Left forelimb (tissue), 1 donor: Measurements from ENCODE around the gene TULP4.
"Not testable (repeated sequence)": the region's sequence is repeated elsewhere in the genome, so short reads cannot be mapped to it uniquely, and the experiment has no call there.

ENCODE experiments used
- DNase-seq: peaks from one replicate; pipeline ENCODE4 v3.0.0-alpha.2; 2018; ENCODE audit warnings: low spot score

The TULP4 gene

DNA sequence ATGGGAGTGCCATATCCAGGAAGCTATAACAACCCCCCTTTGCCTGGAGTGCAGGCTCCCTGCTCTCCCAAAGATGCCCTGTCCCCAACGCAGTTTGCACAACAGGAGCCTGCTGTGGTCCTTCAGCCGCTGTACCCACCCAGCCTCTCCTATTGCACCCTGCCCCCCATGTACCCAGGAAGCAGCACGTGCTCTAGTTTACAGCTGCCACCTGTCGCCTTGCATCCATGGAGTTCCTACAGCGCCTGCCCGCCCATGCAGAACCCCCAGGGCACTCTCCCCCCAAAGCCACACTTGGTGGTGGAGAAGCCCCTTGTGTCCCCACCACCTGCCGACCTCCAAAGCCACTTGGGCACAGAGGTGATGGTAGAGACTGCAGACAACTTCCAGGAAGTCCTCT is 191.0 kb downstream of the TULP4 start:
- DNase-seq, result no peak

- DNase-seq, result no peak
These were observed 191.6 kb downstream of the TULP4 start for GRCh38 chr6:158503846-158504245.

DNA sequence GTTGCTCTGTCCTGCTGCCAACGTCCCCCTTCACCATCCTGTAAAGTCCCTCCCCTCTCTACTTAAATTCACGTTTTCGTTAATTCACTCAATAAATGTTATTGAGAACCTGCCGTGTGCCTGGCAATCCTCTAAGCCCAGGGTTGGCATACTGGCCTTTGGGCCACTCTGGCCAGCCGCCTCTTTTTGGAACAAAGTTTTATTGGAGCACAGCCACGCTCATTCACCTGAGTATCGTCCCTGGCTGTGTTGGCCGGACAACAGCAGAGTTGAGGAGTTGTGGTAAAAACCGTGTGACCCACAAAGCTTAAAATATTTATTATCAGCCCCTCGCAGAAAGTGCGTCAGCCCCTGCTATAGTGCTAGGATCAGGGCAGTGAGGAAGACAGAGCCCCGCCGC is 192.9 kb downstream of the TULP4 start:
- DNase-seq, result no peak

DNA sequence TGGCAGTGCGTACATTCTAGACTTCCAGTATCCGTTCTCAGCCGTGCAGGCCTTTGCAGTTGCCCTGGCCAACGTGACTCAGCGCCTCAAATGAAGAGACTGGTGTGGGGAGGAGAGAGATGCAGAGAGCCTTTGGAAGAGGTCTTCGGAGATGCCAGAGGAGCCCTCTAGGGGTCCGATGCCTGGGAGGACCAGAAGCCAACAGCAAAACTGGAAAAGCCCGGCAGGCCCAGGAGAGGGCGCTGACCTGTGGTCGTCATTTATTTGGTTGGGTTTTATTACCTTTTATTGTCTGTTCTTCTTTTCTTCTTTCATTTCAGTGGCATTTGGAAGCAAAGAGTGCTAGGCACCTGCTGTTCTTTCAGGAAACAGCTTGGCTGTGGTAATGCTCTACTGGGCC is 194.3 kb downstream of the TULP4 start:
- DNase-seq, result no peak

DNA sequence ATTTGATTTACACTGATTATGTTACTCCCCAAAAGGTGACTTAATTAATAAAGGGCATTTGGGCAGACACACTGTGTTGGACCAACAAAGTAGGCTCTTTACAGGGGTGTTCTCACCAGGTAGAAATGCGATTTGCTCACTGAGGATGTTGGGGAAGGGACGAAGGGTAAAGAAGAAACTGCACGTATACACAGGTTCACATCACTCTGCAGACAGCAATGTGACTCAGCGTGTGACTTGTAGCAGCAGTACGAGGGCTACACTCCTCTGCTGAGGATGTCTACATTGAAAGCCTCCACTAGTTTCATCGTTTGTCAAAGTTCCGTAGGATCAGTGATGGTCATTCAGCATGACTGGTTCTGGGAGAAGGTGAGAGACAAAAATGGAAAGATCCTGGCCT is 194.9 kb downstream of the TULP4 start:
- no peak for DNase-seq

DNA sequence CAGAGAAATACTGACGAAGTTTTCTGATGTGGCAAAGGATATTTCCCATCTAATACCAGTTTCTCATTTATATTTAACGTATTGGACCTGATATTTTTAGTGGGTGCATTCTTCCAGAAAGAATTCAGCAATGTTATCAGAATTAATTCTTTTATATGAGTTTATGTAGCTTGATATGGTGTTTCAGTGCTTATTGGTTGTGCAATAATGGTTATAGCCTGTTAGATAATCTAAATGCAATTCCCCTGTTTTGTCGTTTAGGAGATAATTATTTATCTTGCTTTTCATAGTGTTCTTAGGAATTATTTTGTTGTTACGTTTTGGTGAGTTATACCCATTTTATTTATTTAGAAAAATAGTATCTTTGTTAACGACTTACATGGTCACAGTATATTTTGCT is 196.2 kb downstream of the TULP4 start:
- DNase-seq, result no peak

DNA sequence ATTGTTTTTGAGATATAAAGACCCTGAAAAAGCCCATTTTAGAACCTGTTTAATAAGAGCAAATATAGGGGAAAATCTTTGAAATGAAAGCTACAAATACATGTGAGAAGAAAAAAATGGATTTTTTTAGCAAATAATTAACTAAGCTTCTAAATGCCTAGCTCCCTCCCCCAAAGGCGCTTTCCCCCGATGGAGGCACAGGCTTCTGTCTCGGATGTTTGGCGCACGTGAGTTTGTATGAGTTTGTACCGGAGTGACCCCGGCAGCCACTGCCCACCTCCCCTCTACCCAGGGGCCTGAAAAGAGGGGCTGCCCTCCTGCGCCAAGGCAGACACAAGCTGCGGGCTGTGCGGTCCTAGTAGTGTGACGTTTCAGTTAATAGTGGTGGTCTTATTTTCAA is 197.2 kb downstream of the TULP4 start:
- DNase-seq, result no peak

GRCh38 chr6:158512809-158513208 is 200.5 kb downstream of the TULP4 start:
- DNase-seq, result no peak

DNA sequence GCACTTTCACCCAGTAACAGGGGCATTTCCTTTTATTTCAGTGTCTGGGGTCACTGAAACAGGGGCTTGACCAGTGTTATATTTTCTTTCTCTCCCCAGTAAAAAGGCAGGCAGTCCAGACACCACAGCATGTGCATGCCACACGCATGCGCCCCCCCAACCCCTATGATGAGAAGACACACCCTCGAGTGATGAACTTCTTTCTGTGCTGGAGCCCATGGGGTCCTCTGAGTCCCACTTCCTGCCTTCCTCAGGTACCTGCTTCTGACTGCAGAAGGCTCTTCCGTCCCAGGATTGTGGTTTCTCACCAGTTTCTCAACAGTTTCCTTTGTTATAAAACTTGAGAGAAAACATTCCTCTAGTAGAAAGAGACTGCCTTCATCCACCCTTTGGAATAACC is 201.9 kb downstream of the TULP4 start:
- no peak for DNase-seq

DNA sequence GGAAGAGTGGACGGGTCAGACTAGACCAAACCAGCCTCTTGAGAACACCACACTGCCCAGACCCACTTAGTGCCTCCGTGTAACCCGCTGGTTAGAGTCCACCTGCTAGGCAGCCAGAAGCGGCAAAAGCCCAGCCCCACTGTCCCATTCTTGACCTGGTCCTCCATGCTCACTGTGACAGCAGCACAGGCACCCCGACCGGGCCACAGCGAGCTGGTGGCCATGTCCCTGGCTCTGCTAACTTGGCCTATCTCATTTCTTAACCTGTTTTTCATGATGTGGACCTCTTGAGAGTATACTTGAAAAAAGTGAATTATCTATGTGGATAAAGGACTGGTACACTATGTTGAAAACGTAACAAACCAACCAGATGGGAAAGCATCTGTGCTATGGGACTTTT is 202.7 kb downstream of the TULP4 start:
- no peak for DNase-seq

- no peak for DNase-seq
These were observed 203.8 kb downstream of the TULP4 start for GRCh38 chr6:158516098-158516497.

GRCh38 chr6:158517038-158517437 is 204.8 kb downstream of the TULP4 start:
- DNase-seq, result no peak

GRCh38 chr6:158517581-158517980 is 205.3 kb downstream of the TULP4 start:
- DNase-seq, result no peak

DNA sequence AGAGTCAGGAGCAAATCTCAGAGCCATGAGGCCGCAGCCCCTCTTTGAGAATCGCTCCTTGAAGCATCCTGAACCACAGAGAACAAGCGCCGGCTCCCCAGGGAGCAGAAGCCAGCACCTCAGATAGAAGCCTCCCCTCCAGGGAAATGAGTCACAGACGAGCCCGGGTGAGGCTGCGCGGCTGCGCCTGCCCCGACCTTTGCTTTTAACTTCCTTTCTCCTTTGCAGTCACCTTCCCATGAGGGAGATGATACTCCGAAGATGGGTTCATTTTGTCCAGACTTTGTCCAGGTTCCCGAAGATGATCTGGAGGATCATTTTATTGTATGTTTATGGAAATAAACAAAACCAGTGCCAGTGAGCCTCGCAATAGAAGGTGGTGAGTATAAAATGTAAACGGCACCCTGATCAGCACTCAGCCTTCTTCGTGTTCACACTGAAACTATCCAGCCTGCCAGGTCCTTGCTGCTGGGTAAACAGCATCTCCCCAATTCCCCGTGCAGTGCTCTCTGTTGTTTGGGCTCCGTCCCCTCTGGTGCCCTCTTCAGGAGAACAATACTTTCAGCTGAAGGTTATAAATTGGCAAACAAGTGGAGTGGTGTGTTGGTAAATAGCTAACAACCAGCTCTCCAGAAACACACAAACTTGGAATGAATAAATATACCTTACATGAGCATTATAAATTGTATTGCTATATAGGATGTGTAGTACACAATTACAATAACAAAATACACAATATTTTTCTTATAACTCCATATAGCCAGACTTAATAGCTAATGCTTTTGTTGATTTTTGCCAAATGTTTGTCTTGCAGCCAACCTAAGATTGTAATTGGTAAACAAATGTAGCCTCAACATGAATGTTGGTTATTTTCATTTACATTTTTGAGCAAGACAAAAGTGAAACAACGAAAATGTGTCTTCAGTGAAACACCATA is 206.2 kb downstream of the TULP4 start:
- DNase-seq, result no peak

GRCh38 chr6:158519300-158519699 is 207.0 kb downstream of the TULP4 start:
- DNase-seq, result no peak

DNA sequence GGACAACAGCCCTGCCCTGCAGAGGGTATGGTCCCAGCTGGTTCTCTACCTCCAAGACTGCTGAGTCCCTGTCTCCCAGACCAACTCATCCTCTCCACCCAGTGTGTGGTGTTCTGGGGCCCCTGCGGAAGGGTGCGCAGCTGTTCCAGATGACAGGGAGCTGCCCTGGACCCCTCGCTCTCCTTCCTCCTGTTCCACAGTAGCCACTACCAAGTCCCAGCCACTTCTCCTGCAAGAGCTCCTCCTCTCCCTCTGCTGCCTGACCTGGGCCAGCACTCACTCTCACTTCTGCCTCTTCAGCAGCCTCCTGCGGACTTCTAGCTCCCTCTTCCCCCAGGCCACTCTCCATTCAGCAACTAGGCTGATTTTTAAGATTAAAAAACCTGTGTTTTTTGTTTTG is 207.5 kb downstream of the TULP4 start:
- DNase-seq, result no peak

- not testable (repeated sequence) for DNase-seq
These were observed 208.7 kb downstream of the TULP4 start for GRCh38 chr6:158520975-158521374.

- no peak for DNase-seq
These were observed 209.5 kb downstream of the TULP4 start for GRCh38 chr6:158521759-158522158.

GRCh38 chr6:158522616-158523015 is 210.4 kb downstream of the TULP4 start:
- no peak for DNase-seq

GRCh38 chr6:158524311-158524710 is 212.0 kb downstream of the TULP4 start:
- DNase-seq, result no peak

GRCh38 chr6:158527858-158528257 is 215.6 kb downstream of the TULP4 start:
- not testable (repeated sequence) for DNase-seq

- DNase-seq, result no peak
These were observed 216.6 kb downstream of the TULP4 start for GRCh38 chr6:158528826-158529225.

GRCh38 chr6:158529629-158530028 is 217.4 kb downstream of the TULP4 start:
- DNase-seq, result no peak

GRCh38 chr6:158531566-158531965 is 219.3 kb downstream of the TULP4 start:
- DNase-seq, result no peak
